NCI-H748 (cell line): ENCODE measurements around the gene FITM2.

ENCODE experiments used
- DNase-seq: peaks from one replicate; lab custom pipeline; 2025; ENCODE audit not compliant: unreplicated experiment; lab: John Stamatoyannopoulos, UW

The FITM2 gene

GRCh38 chr20:44284032-44284431, 27.0 kb downstream of the FITM2 start:
- no peak for DNase-seq

DNA sequence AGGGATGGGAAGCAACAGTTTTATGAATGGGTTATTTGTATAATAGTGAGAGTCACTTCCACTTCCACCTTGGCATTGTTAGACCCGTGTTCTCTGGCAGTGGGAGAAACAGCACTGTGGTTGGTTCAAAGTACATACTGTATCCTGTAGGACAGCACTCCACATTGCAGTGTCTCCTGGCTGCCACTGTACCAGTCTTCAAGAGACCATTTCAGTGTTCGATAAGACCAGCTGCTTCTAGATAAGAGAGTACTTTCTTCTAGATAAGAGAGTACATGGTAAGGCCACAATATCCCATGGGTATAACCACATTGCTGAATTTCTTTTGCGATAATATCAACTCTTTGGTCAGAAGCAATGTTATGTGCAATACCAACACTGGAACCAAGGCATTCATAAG, 28.8 kb downstream of the FITM2 start:
- DNase-seq = no peak

- DNase-seq = no peak
Observed at GRCh38 chr20:44280387-44280786, 30.6 kb downstream of the FITM2 start.

DNA sequence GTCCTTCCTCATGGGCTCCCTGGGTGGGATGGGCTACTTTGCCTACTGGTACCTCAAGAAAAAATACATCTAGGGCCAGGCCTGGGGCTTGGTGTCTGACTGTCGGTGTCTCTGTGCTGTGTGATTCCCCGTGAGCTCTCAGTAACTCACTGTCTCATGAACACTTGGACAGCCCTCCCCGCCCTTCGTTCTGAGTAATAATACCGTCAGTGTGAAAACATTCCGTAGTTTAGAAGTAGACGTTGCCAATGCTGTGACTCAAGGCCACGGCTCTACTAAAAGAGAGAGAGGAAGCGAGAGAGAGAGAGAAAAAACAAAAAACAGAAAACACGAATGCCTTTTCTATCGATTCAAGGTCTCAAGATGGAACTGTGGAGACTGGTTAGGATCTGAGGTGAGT, 31.8 kb downstream of the FITM2 start:
- DNase-seq = no peak

- DNase-seq = no peak
Observed at GRCh38 chr20:44274303-44275017, 36.5 kb downstream of the FITM2 start.

DNA sequence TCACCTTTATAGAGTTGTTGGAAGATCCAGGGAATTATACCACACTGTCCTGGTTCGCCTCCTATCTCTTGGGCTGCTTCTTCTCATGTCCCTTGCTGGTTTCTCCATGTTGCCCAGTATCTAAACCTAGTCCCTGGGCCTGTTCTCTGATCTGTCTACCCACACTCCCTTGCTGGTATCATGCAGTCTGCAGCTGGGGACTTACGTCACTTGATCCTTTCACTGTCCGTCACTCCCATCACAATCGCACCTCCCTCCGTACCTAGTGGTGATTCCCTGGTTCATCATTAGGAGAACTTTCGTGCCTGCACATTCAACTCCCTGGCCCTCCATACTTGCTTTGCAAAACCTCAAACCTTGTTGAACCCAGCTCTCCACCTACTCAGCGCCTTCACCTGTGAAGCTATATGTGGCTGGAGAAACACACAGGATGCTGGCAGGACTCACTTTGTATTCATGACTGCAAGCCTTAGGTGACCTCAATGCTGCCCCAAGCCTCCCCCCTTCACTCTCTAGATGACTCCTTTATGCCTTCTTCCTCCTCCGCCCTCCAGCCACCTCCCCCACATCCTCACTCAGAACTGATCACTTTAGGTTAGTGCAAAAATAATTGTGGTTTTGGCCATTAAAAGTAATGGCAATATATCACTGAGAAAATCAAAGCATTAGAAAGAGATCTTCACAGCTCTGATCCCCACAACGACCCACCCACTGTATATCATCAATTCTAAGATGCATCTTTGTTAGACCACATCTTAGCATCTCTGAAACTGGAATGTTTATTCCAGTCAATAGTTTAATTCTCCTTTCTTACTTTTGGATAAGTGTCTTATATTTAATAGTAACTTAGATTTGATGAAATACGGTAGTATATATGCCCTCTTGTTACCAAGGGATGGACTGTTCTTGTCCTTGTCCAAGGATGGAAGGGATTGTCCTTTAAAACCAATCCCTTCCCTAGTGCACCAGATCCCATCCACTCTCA, 37.5 kb downstream of the FITM2 start:
- DNase-seq = no peak

DNA sequence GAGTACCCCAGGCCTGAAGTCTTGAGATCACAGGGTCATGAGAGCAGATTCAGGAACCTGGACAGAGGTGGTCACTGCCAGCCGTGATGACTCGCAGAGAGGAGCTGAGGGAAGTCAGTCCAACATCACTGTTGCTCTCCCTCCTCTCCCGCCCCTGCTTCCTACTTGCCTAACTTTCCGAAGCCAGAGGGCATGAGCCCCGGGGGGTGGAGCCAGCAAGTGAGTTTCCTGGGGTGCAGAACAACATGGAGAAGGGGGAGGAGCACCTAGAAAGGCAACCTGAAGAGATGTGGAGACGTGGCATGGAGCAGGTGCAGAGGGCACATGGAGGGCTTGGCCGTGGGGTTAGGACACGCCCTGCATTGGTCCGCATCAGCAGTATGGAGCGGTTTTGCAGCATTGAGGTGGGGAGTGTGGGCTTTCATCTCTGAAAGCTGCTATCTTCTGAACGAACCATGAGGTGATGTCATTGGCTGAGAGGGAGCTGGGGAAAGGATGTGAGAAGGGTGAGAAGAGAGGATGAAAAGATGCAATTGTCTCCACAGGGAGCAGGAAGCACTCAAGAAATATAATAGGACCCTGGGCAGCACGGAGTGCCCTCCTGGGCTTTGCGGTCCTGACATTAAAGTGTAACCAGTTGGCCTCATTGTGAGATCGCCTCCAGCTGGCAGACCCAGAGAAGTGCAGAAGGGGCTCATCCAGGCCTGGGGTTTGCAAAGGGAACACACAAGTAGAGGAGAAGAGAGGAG, 38.9 kb downstream of the FITM2 start:
- peak; percentile 45 for DNase-seq

GRCh38 chr20:44268802-44269201, 42.2 kb downstream of the FITM2 start:
- no peak for DNase-seq

- DNase-seq = no peak
Observed at GRCh38 chr20:44264287-44264686, 46.7 kb downstream of the FITM2 start.

DNA sequence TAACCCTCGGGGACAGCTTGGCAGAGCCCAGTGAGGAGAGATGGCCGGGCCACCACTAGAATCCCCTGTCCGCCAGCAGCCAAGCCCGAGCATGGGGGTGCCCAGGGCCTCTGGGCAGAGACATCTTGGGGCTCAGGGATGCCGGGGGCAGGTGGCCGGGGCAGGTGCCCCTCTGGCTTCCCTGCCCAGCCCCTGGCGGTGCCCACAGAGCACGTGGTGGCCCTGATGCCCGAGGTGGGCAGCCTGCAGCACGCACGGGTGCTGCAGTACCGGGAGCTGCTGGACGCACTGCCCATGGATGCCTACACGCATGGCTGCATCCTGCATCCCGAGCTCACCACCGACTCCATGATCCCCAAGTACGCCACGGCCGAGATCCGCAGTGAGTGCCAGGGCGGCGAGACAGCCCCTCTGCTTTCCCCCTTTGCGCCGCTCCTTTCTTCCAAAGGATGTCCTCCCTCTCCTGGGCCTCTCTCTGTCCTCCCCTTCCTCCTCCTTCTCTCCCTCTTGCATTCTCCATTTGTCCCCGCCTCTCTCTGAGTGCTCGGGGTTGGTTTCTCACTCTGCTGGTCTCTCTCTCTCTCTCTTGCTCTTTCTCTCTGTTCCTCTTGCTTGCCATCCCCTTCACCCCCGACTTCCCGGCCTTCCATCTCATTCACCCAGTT, 52.6 kb downstream of the FITM2 start:
- no peak for DNase-seq

GRCh38 chr20:44256961-44257360, 54.0 kb downstream of the FITM2 start:
- no peak for DNase-seq

DNA sequence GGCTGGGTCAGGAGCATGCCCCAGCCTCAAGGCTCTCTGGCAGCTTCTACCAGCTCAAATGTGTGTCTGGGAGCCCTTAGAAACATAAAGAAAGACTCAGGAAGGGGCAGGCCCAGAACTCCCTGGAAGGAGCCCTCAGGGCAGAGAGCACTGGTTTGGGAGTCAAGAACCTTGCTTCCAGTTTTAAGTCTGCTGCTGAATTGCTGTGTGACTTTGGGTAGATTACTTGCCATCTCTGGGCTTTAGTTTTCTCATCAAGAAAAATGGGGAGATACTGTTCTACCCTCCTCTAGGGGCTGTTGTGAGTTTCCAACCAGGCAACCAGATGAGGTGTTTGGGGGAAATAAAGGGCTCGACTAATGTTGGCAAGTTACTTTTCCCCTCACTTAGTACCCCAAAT, 55.1 kb downstream of the FITM2 start:
- DNase-seq = no peak

DNA sequence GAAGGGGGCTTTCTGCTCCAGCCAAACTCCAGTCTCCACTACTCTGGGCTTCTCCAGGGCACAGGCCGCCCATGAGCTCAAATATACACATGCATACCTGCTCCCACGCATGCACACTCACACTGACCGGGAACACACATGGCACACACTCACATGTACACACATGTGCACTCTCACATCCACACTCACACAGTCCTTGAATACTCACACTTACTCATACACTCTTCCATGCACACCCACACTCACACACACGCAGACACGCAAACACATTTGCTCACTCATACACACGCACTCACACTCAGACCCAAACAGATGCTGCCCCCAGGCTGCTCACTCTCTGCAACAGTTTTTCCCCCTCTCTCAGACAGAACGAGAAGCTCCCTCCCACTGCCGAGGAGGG, 56.9 kb downstream of the FITM2 start:
- no peak for DNase-seq

GRCh38 chr20:44253528-44253927, 57.5 kb downstream of the FITM2 start:
- DNase-seq = no peak
